Measurements from ENCODE around the gene SLC16A8.

GRCh38 chr22:38088629-38089473 is 4.9 kb upstream of the SLC16A8 start:
- TF ChIP-seq ZBTB33 (IDR thresholded peaks at IDR 0.05) = no peak
- TF ChIP-seq CHD2 (IDR thresholded peaks at IDR 0.05; ENCODE audit: borderline replicate concordance, low read depth, low read length) = no peak
- no peak for TF ChIP-seq FOXM1 (IDR thresholded peaks at IDR 0.05; ENCODE audit: low read depth, low read length)
- TF ChIP-seq CTCF (IDR thresholded peaks at IDR 0.05 in 2 of 3, conservative IDR thresholded peaks at IDR 0.05 in 1 of 3; ENCODE audit: control insufficient read depth in 2 of 3, extremely low read depth in 1 of 3, insufficient read depth in 1 of 3, low read depth in 3 of 3, low read length in 3 of 3) = no peak
- TF ChIP-seq NR2C1 (IDR thresholded peaks at IDR 0.05) = no peak
- TF ChIP-seq SP1 (IDR thresholded peaks at IDR 0.05; ENCODE audit: low read depth, low read length) = no peak
- TF ChIP-seq REST (IDR thresholded peaks at IDR 0.05; ENCODE audit: low read depth, low read length) = no peak
- no peak for TF ChIP-seq PML (IDR thresholded peaks at IDR 0.05; ENCODE audit: low read length)
- no peak for TF ChIP-seq CEBPB (IDR thresholded peaks at IDR 0.05; ENCODE audit: borderline replicate concordance in 1 of 2, low read depth in 2 of 2, low read length in 2 of 2)
- no peak for TF ChIP-seq ZNF24 (IDR thresholded peaks at IDR 0.05)
- no peak for TF ChIP-seq RELA (IDR thresholded peaks at IDR 0.05; ENCODE audit: borderline replicate concordance, partially characterized antibody)
- no peak for TF ChIP-seq BHLHE40 (IDR thresholded peaks at IDR 0.05; ENCODE audit: borderline replicate concordance in 1 of 2, low read depth in 2 of 2, low read length in 1 of 2)
- TF ChIP-seq EZH2 (IDR thresholded peaks at IDR 0.05; ENCODE audit: borderline replicate concordance, control insufficient read depth, low read depth, low read length) = no peak
- TF ChIP-seq POLR2AphosphoS2 (IDR thresholded peaks at IDR 0.05; ENCODE audit: low read depth, low read length) = no peak

Data from GM12878 (cell line).